Type B pancreatic cell (in vitro differentiated cells): ENCODE results near the gene HBZ. TPM values are rescaled to one million over a fixed set of nuclear protein-coding genes. Genes with fewer than 3 reads are reported as not detected.

Experiments
- DNase-seq: peaks from one replicate; pipeline ENCODE4 v3.0.0; 2021; ENCODE audit warnings: mixed read lengths; ENCODE audit not compliant: unreplicated experiment; ENCODE audit errors: extremely low spot score
- H3K27ac Mint-ChIP-seq: 2 replicates; pipeline ENCODE4 v1.8.0; 2021; ENCODE audit warnings: mild to moderate bottlenecking, mixed read lengths
- H3K27me3 Mint-ChIP-seq: 2 replicates; pipeline ENCODE4 v1.8.0; 2021; ENCODE audit warnings: mixed read lengths
- H3K36me3 Mint-ChIP-seq: 2 replicates; pipeline ENCODE4 v1.8.0; 2021; ENCODE audit warnings: mixed read lengths
- H3K4me1 Mint-ChIP-seq: one replicate; pipeline ENCODE4 v1.8.0; 2021; ENCODE audit warnings: mixed read lengths; ENCODE audit not compliant: unreplicated experiment
- H3K4me3 Mint-ChIP-seq: 2 replicates; pipeline ENCODE4 v1.8.0; 2021; ENCODE audit warnings: mild to moderate bottlenecking, mixed read lengths
- H3K9me3 Mint-ChIP-seq: 2 replicates; pipeline ENCODE4 v1.8.0; 2021; ENCODE audit warnings: mixed read lengths
- total RNA-seq: library from RNA; stranded (reverse); gene quantifications from 2 replicates; pipeline ENCODE4 v1.2.1, GENCODE V29; 2021; ENCODE audit warnings: low replicate concordance
- TF ChIP-seq, protein P1 (sequence below): fragments of 200-600 bp; sonication (generic); conservative IDR thresholded peaks from 2 replicates; pipeline ENCODE4 v1.5.0; 2021; ENCODE audit warnings: antibody characterized with exemption, mild to moderate bottlenecking

HBZ gene
- total RNA-seq, 1 donor from 2014 or later = not detected

DNA sequence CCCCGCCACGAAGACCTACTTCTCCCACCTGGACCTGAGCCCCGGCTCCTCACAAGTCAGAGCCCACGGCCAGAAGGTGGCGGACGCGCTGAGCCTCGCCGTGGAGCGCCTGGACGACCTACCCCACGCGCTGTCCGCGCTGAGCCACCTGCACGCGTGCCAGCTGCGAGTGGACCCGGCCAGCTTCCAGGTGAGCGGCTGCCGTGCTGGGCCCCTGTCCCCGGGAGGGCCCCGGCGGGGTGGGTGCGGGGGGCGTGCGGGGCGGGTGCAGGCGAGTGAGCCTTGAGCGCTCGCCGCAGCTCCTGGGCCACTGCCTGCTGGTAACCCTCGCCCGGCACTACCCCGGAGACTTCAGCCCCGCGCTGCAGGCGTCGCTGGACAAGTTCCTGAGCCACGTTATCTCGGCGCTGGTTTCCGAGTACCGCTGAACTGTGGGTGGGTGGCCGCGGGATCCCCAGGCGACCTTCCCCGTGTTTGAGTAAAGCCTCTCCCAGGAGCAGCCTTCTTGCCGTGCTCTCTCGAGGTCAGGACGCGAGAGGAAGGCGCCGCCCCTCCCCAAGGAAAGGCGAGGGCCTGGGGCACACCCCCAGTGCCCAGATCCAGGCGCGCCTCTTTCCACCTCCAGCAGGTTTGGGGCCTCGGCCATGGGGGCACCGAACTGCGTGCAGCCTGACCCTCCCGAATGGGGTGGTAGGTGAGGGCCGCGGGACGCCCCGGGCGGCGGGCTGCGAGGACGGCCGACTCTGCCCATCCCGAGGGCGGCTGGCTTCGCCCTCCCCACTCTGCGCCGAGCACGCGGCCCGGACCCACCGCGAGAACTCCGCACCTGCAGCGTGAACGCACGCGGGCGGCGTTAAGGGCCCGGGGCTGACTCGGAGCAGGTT is 28.5 kb downstream of the HBZ start:
- H3K4me1 Mint-ChIP-seq = peaks cover 6% of the 10 kb centered on the region
- no peak for DNase-seq
- H3K27me3 Mint-ChIP-seq = peaks cover 30% of the 10 kb centered on the region
- H3K36me3 Mint-ChIP-seq = no peaks in the 10 kb centered on the region
- TF ChIP-seq, protein P1, sequence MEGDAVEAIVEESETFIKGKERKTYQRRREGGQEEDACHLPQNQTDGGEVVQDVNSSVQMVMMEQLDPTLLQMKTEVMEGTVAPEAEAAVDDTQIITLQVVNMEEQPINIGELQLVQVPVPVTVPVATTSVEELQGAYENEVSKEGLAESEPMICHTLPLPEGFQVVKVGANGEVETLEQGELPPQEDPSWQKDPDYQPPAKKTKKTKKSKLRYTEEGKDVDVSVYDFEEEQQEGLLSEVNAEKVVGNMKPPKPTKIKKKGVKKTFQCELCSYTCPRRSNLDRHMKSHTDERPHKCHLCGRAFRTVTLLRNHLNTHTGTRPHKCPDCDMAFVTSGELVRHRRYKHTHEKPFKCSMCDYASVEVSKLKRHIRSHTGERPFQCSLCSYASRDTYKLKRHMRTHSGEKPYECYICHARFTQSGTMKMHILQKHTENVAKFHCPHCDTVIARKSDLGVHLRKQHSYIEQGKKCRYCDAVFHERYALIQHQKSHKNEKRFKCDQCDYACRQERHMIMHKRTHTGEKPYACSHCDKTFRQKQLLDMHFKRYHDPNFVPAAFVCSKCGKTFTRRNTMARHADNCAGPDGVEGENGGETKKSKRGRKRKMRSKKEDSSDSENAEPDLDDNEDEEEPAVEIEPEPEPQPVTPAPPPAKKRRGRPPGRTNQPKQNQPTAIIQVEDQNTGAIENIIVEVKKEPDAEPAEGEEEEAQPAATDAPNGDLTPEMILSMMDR = no peak
- H3K9me3 Mint-ChIP-seq = no peaks in the 10 kb centered on the region
- H3K4me3 Mint-ChIP-seq = peak overlapping the region; percentile 61
- no peak overlapping the region for H3K27ac Mint-ChIP-seq

DNA sequence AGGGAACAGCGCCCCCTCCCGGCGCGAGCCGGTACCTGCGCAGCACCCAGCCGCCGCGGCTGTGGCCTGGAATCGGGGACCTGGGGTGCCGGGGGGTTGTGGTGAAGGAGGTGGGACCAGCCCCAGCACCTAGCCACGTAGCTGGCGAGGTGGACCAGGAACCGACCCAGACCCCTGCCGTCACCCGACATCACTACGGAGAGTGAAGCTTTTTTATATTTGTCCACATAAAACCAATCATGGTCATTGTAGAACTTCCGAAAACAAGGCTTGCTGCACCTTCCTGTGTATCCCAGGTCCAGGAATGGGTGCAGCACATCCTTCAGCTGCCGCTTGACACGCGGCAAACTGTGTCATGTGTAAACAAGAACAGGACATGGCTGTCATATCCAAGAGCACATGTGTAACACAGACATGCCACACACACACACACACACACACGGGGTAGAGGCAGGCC is 29.1 kb downstream of the HBZ start:
- DNase-seq = peak; percentile 88
- TF ChIP-seq, protein P1 = peak; percentile 99
- H3K36me3 Mint-ChIP-seq = no peaks in the 10 kb centered on the region
- peaks cover 6% of the 10 kb centered on the region for H3K4me1 Mint-ChIP-seq
- H3K4me3 Mint-ChIP-seq = peak overlapping the region; percentile 44
- H3K27me3 Mint-ChIP-seq = peaks cover 28% of the 10 kb centered on the region
- H3K27ac Mint-ChIP-seq = no peak overlapping the region
- no peaks in the 10 kb centered on the region for H3K9me3 Mint-ChIP-seq

DNA sequence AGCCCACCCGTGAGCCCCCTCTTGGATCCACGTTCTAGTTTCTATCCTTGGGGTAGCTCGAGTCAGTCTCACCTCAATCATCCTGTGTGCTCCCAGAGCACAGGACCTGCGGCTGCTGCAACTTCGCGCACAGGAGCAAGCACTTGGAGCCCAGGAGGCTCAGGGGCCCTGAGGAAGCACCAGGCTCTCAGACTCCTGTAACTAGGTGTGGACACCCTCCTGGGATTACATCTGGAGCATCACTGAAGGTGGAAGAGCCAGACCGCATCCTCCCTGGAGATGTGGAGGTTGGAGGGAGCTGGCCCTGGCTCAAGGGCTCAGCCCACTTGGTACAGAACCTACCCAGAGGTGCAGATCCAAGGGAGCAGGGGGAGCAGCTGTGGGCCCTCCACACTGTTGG is 30.6 kb downstream of the HBZ start:
- no peaks in the 10 kb centered on the region for H3K4me1 Mint-ChIP-seq
- DNase-seq = no peak
- H3K27me3 Mint-ChIP-seq = peaks cover 19% of the 10 kb centered on the region
- no peaks in the 10 kb centered on the region for H3K36me3 Mint-ChIP-seq
- H3K9me3 Mint-ChIP-seq = no peaks in the 10 kb centered on the region
- no peak overlapping the region for H3K27ac Mint-ChIP-seq
- H3K4me3 Mint-ChIP-seq = no peak overlapping the region
- TF ChIP-seq, protein P1 = no peak

DNA sequence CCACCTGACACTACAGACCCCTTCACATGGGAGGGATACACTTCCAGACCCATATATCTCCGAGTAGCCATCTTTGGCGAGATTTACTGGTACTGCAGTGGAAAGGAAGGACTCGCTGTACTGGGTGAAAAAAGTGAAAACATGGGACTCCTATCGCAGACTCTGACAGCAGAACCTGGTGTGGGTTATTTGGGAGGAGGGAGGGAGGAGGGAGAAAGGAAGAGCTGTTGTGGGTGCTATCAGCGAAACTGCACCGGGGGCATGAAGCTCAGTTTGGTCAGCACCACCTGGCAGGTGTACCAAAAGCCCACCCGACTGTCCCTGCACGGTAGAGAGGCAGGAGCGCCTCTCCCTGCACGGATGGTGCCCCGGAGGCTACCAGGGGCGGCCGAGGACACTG is 32.8 kb downstream of the HBZ start:
- Mint-ChIP-seq H3K4me3 (no peak overlapping the region), H3K9me3 (no peaks in the 10 kb centered on the region), H3K36me3 (peaks cover 9% of the 10 kb centered on the region), H3K4me1 (no peaks in the 10 kb centered on the region), H3K27ac (no peak overlapping the region), H3K27me3 (no peaks in the 10 kb centered on the region)
- no peak for DNase-seq
- TF ChIP-seq, protein P1 = no peak

DNA sequence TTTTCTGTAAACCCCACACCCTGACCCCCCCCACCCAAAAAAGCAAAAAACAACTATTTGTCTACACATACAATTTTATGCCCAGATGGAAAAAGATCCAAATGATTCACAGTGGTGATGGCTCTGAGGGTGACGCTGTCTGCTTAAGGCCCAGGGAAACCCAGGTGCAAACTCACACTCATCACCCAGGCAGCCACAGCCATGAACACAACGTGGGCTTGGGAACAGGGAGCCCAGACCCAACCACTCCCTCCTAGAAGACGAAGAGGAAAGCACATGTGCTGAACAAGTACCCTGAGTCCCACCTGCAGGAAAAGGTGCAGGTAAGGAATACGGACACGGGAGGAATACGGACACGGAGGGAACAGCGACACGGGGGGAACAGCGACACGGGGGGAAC is 33.2 kb downstream of the HBZ start:
- peaks cover 11% of the 10 kb centered on the region for H3K36me3 Mint-ChIP-seq
- no peak for DNase-seq
- no peaks in the 10 kb centered on the region for H3K9me3 Mint-ChIP-seq
- TF ChIP-seq, protein P1 = no peak
- no peaks in the 10 kb centered on the region for H3K4me1 Mint-ChIP-seq
- H3K27ac Mint-ChIP-seq = no peak overlapping the region
- no peak overlapping the region for H3K4me3 Mint-ChIP-seq
- H3K27me3 Mint-ChIP-seq = no peaks in the 10 kb centered on the region
